Heart right ventricle (tissue), 16 donors: ENCODE data around the gene FBN1. TPM values are rescaled to one million over a fixed set of nuclear protein-coding genes. Genes with fewer than 3 reads are reported as not detected.

ENCODE experiments used
- ATAC-seq, 8 donors: fragments of 200-7000 bp; cut with Tn5 transposase; one replicate each; pipeline ENCODE4 v1.9.1; 2020; ENCODE audit warnings: mild to moderate bottlenecking in 8 of 8, moderate library complexity in 8 of 8, moderate number of reproducible peaks in 1 of 8
- DNase-seq, 2 donors: peaks; one replicate each; pipeline ENCODE4 v3.0.0-alpha.2; 2020
- H3K27ac ChIP-seq, 10 donors: fragments of 200-600 bp; sonication (generic) in 2 of 10; one replicate each; pipeline versions ENCODE4 v1.5.0 to v1.8.0; 2020 to 2022; ENCODE audit warnings: mild to moderate bottlenecking in 3 of 10
- H3K27me3 ChIP-seq, 7 donors: fragments of 200-600 bp; one replicate each; pipeline ENCODE4 v1.8.0; 2021 to 2022; ENCODE audit warnings: mild to moderate bottlenecking in 2 of 7
- H3K36me3 ChIP-seq, 9 donors: fragments of 200-600 bp; sonication (generic) in 1 of 9; one replicate each; pipeline versions ENCODE4 v1.5.0 to v1.8.0; 2020 to 2022; ENCODE audit warnings: mild to moderate bottlenecking in 2 of 9
- H3K4me1 ChIP-seq, 9 donors: fragments of 200-600 bp; sonication (generic) in 1 of 9; one replicate each; pipeline versions ENCODE4 v1.5.0 to v1.8.0; 2020 to 2022; ENCODE audit warnings: mild to moderate bottlenecking in 4 of 9
- H3K4me3 ChIP-seq, 10 donors: fragments of 200-600 bp; sonication (generic) in 2 of 10; one replicate each; pipeline versions ENCODE4 v1.5.0 to v1.8.0; 2020 to 2022; ENCODE audit warnings: mild to moderate bottlenecking in 7 of 10, moderate library complexity in 2 of 10
- H3K9me3 ChIP-seq, 11 donors: fragments of 200-600 bp in 10 of 11; sonication (generic) in 2 of 11; one replicate each; pipeline versions ENCODE4 v1.5.0 to v1.8.0; 2013 to 2022; ENCODE audit warnings: mild to moderate bottlenecking in 2 of 11, control low read depth in 1 of 11, moderate library complexity in 1 of 11
- CTCF ChIP-seq, 9 donors: fragments of 200-600 bp; sonication (generic) in 2 of 9; IDR thresholded peaks; one replicate each; pipeline versions ENCODE4 v1.5.0 to v1.8.0; 2021 to 2022; ENCODE audit warnings: antibody characterized with exemption in 9 of 9, mild to moderate bottlenecking in 5 of 9, moderate library complexity in 1 of 9
- WGBS, 2 donors: extraction: QIAGEN DNeasy Blood & Tissue Kit; methylation state at CpG; one replicate each; pipeline ENCODE4 v1.1.7; 2013; ENCODE audit warnings: inconsistent platforms in 1 of 2; 5-methylcytosine and 5-hydroxymethylcytosine counted together
- intact Hi-C, 10 donors: fragments of 100-400 bp; cut with DNase I; formaldehyde crosslinking; loops; one replicate each; pipeline versions ENCODE4 v1.11.1 to v1.14.2; 2022
- polyA plus RNA-seq, 2 donors: library from polyadenylated mRNA; stranded (reverse); fragments of 200-250 nt; gene quantifications; one replicate each; pipeline ENCODE4 v1.2.3, GENCODE V29; 2013
- total RNA-seq, 10 donors: library from RNA; stranded (reverse); fragmentation: NEBNext Ultra II Directional in 3 of 10; extraction: Animal tissue kit (Norgen Biotek cat#: 25700) in 3 of 10; gene quantifications; one replicate each; pipeline versions ENCODE4 v1.2.1 to v1.2.4, GENCODE V29; 2021 to 2023
- donor health status: Arrhythmogenic right ventricular cardiomyopathy.
- donor health status: ischemic (EF 13 %, LVEDD 7.1; RV severe dilation, severe dysfunction).
- donor health status: healthy with polysubstance abuse.
- donor health status: DM: no; HTN: yes; CAD: no.
- donor health status: DM: no; HTN: no; CAD: no.
- donor health status: ischemic (EF 25% LVEDD 6.9; RV normal size, moderate dysfunction).
- donor health status: ischemic (EF 25% LVEDD 5.7; RV mildly dilated, moderate dysfunction).
- donor health status: healthy.
- donor health status: DM: yes; HTN: yes; CAD: no.
- donor health status: Ischemic cardiomyopathy.
- donor health status: ischemic (EF 35%, LVEDD 5.7; RV mildly dilated, moderate dysfunction).
- donor health status: nonischemic (EF 11% LVEDD 7.7; RV severe dilation, severe dysfunction).
- donor health status: DM: yes; HTN: yes; CAD: no.
- donor health status: PGD.
- donor health status: ischemic (EF 29% LVEDD 5.4; RV normal size, mild dysfunction).
- donor health status: nonischemic (EF 23%, LVEDD 6.1; RV moderate dilation, normal function).

The FBN1 gene
- total and polyA plus RNA-seq, 12 donors, result 7.0 to 116 (median 31.1) TPM

GRCh38 chr15:48520376-48521155 is 124.9 kb downstream of the FBN1 start:
- ATAC-seq (no peak), DNase-seq (no peak)
- H3K4me1 ChIP-seq, result peaks cover 0 to 11% (median 0%) of the 10 kb centered on the region in 9 donors
- no peaks in the 10 kb centered on the region for H3K9me3 ChIP-seq
- H3K27ac ChIP-seq, result no peak overlapping the region
- H3K36me3 ChIP-seq, result peaks cover 0 to 86% (median 16%) of the 10 kb centered on the region in 9 donors
- H3K27me3 ChIP-seq, result no peaks in the 10 kb centered on the region
- whole genome bisulfite sequencing, 2 donors, result 75% methylated on average over 15 of the region's 15 CpGs
- H3K4me3 ChIP-seq, result no peak overlapping the region
- intact Hi-C loops, result no loop called here
- TF ChIP-seq CTCF (IDR thresholded peaks at IDR 0.05), result no peak

DNA sequence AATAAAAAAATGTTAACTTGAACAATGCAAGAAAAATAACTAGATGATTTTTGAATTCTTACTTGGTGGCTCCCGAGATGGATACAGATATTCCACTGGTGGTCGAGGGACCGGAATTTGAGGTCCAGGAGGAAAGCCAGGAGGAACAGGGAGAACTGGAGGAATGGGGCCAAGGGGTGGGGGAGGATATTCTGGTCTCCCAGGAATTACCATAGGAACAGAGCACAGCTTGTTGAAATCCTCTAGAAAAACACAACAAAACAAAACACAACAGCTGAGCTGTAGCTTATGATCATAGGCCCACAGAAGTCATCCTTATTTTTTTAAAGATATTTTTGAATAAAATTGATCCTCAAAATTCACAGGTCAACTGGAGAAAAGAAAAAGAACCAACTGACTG is 129.4 kb downstream of the FBN1 start:
- Histone ChIP-seq H3K9me3 (peaks cover 0 to 3% (median 0%) of the 10 kb centered on the region in 11 donors), H3K27me3 (no peaks in the 10 kb centered on the region), H3K4me3 (no peak overlapping the region), H3K36me3 (peaks cover 0 to 96% (median 28%) of the 10 kb centered on the region in 9 donors), H3K27ac (no peak overlapping the region), H3K4me1 (peaks cover 0 to 11% (median 0%) of the 10 kb centered on the region in 9 donors)
- TF ChIP-seq CTCF (IDR thresholded peaks at IDR 0.05), result no peak
- intact Hi-C loops, result loop anchor here in 1 of 10 donors (10.0 kb wide), 1 partner anchor 179 kb away; no protein-coding TSS in a partner anchor
- 63 to 75% methylated on average over 3 of the region's 3 CpGs for WGBS, 2 donors
- ATAC-seq (peak in 2 of 8 donors; percentile 16 to 62), DNase-seq (no peak)

DNA sequence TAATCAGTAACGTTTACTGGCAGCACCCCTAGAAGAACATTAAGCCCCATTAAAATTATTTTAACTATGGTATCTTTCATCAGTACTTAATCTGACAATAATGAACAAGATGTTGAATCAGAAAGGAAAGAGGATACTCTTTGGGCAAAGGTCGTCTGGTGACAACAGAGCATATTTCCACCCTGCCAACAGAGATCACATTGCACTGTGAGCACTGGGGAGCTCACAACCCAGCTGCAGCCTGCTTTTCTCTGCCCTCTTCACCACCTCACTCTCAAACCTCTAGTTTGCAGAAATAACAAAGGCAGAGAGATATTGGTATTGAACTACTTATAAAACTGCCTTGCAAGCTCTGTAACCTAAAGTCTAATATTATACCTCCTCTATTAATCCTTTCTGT is 130.0 kb downstream of the FBN1 start:
- Histone ChIP-seq H3K27me3 (no peaks in the 10 kb centered on the region), H3K36me3 (peaks cover 0 to 96% (median 28%) of the 10 kb centered on the region in 9 donors), H3K4me3 (no peak overlapping the region), H3K4me1 (peaks cover 0 to 12% (median 0%) of the 10 kb centered on the region in 9 donors), H3K27ac (no peak overlapping the region), H3K9me3 (peaks cover 0 to 3% (median 0%) of the 10 kb centered on the region in 11 donors)
- DNase-seq, result no peak
- TF ChIP-seq CTCF (IDR thresholded peaks at IDR 0.05), result no peak
- WGBS, 2 donors, result 60 to 62% methylated on average over 2 of the region's 2 CpGs
- intact Hi-C loops, result loop anchor here in 1 of 10 donors (10.0 kb wide), 1 partner anchor 179 kb away; no protein-coding TSS in a partner anchor
- ATAC-seq, result no peak

DNA sequence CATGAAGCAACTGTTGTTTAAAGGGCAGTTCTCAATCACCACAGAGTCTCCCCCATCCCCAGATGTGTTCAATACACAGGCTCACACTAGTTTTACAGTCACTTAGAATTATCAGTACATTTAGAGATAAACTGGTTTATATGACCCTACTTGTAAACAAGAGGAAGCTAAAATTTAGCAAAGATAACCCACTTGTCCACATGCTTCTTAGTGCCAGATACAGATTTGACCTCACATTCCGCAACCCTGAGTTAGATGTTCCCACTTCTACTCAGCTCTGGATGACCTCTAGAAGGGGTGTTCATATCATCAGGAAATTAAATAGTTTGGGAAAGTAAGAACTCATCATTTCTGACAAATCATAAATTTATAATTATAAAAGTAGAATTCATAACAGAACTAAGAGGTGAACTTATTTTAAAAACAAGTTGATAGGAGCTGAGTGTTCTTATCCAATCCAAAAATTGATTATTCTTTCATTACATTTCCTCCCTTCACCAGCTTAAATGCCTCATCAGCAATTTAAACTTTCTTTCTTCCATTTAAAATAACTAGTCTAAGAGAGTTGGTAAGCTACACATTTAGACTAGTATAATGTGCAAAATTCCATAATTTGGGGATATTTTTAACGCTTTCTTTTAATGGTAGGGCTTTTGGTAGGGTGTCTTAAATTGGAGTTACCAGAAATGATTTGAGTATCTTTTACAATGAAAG is 131.2 kb downstream of the FBN1 start:
- H3K4me3 ChIP-seq, result no peak overlapping the region
- H3K9me3 ChIP-seq, result peaks cover 0 to 3% (median 0%) of the 10 kb centered on the region in 11 donors
- H3K4me1 ChIP-seq, result peaks cover 0 to 12% (median 0%) of the 10 kb centered on the region in 9 donors
- TF ChIP-seq CTCF (IDR thresholded peaks at IDR 0.05), result no peak
- WGBS, 2 donors, result 86 to 88% methylated on average over 2 of the region's 2 CpGs
- ATAC-seq (no peak), DNase-seq (no peak)
- H3K36me3 ChIP-seq, result peaks cover 0 to 96% (median 28%) of the 10 kb centered on the region in 9 donors
- intact Hi-C loops, result loop anchor here in 1 of 10 donors (10.0 kb wide), 1 partner anchor 181 kb away; no protein-coding TSS in a partner anchor
- no peak overlapping the region for H3K27ac ChIP-seq
- no peaks in the 10 kb centered on the region for H3K27me3 ChIP-seq
